Measurements from ENCODE around the gene MACIR. TPM values are rescaled to one million over a fixed set of nuclear protein-coding genes. Genes with fewer than 3 reads are reported as not detected.

Gene MACIR
- total RNA-seq, 4 donors from 2014 or later, result 5.7 to 8.2 (median 6.4) TPM

- TF ChIP-seq POLR2A (IDR thresholded peaks at IDR 0.05), result no peak
- TF ChIP-seq, protein P1, sequence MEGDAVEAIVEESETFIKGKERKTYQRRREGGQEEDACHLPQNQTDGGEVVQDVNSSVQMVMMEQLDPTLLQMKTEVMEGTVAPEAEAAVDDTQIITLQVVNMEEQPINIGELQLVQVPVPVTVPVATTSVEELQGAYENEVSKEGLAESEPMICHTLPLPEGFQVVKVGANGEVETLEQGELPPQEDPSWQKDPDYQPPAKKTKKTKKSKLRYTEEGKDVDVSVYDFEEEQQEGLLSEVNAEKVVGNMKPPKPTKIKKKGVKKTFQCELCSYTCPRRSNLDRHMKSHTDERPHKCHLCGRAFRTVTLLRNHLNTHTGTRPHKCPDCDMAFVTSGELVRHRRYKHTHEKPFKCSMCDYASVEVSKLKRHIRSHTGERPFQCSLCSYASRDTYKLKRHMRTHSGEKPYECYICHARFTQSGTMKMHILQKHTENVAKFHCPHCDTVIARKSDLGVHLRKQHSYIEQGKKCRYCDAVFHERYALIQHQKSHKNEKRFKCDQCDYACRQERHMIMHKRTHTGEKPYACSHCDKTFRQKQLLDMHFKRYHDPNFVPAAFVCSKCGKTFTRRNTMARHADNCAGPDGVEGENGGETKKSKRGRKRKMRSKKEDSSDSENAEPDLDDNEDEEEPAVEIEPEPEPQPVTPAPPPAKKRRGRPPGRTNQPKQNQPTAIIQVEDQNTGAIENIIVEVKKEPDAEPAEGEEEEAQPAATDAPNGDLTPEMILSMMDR (IDR thresholded peaks at IDR 0.05), result no peak
- intact Hi-C loops (cut with DNase I; ENCODE audit: low total_unique reads), result no loop called here
- no peak for DNase-seq (ENCODE audit: low spot score in 2 of 2)
- 78 to 84% methylated on average over 5 of the region's 5 CpGs for WGBS, 2 donors
- no peak overlapping the region for H3K4me3 ChIP-seq (ENCODE audit: low read depth, poor library complexity, severe bottlenecking)
Measured at GRCh38 chr5:103224894-103225246, 33.7 kb upstream of the MACIR start.

DNA sequence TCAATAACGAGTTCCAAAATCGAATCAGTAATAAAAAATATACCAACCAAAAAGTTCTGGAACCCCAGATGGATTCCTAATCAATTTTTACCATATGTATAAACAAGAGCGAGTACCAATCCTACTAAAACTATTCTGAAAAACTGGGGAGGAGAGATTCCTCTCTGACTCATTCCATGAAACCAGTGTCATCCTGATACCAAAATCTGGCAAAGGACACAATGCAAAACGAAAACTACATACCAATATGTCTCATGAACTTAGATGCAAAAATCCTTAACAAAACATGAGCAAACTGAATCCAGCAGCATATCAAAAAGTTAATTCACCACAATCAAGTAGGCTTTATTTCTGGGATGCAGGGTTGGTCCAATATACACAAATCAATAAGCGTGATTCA is 30.5 kb upstream of the MACIR start:
- H3K4me3 ChIP-seq (ENCODE audit: low read depth, poor library complexity, severe bottlenecking), result no peak overlapping the region
- 80 to 83% methylated on average over 5 of the region's 5 CpGs for WGBS, 2 donors
- TF ChIP-seq, protein P1 (IDR thresholded peaks at IDR 0.05), result no peak
- intact Hi-C loops (cut with DNase I; ENCODE audit: low total_unique reads), result no loop called here
- DNase-seq (ENCODE audit: low spot score in 2 of 2), result no peak

- DNase-seq (ENCODE audit: low spot score in 2 of 2), result no peak
- TF ChIP-seq, protein P1 (IDR thresholded peaks at IDR 0.05), result no peak
- TF ChIP-seq POLR2A (IDR thresholded peaks at IDR 0.05), result no peak
- intact Hi-C loops (cut with DNase I; ENCODE audit: low total_unique reads), result no loop called here
- 83 to 85% methylated on average over 1 of the region's 1 CpG for WGBS, 2 donors
- H3K4me3 ChIP-seq (ENCODE audit: low read depth, poor library complexity, severe bottlenecking), result no peak overlapping the region
Measured at GRCh38 chr5:103228588-103228987, 30.0 kb upstream of the MACIR start.

DNA sequence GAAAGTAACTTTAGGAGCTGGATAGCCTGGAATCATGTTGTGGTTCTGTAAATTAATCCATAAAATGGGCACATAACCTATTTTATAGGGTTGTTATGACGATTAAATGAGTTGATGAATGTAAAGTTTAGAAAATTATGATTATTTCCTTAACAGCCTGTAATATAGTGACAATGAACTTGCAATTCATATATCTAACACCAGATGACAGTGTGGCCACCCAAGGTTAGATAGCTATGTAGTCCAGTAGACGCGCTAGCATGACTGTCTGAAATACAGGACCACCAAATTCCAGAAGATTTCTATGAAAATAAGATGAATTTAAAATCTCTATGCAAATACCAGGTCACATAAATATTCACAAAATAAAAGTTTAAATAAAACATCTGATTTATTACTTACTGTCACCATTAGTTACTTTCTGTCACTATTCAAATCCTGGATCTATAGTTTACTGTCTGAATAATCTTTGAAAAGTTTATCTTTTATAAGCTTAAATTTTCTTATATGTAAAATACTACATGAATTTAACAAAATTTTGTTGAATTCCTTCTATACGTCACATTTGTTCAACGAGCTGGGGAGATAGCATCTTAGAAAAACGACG is 26.1 kb upstream of the MACIR start:
- WGBS, 2 donors, result 84% methylated on average over 7 of the region's 7 CpGs
- no peak for DNase-seq (ENCODE audit: low spot score in 2 of 2)
- intact Hi-C loops (cut with DNase I; ENCODE audit: low total_unique reads), result no loop called here
- H3K4me3 ChIP-seq (ENCODE audit: low read depth, poor library complexity, severe bottlenecking), result no peak overlapping the region
- no peak for TF ChIP-seq POLR2A (IDR thresholded peaks at IDR 0.05)

DNA sequence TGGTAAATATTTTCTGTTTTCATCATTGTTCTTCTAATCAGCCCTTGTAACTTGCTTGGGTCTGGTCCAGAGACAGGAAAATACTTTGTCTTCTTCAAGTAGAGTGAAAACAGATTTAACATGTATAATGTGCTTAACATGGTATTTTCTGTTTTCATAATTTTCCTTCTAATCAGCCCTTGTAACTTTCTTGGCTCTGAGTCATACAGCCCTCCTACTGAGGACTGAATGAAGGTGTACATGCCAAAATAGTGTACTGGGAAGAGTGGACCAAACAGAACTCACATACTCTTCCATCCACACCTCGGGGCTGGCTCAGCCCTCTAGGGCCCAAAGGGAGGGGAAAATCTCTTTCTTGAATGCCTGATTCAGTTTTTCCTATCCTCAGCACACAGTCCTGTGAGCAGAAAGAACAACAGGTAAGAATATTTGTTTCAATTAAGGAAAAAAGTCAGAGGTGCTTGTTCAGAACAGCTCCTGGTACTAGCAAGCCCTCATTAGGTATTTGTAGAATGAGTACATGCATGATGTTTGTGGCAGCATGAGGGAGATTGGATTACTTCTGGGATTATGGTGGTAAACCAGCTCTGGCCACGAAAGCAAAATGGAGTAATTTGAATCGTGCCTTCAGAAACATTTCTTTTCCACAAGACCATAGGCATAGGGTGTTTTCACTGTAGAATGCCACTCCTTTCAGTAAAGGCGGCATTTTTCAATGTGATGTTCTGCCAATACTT is 24.2 kb upstream of the MACIR start:
- no peak for DNase-seq (ENCODE audit: low spot score in 2 of 2)
- TF ChIP-seq, protein P1 (IDR thresholded peaks at IDR 0.05), result no peak
- no peak for TF ChIP-seq POLR2A (IDR thresholded peaks at IDR 0.05)
- no peak overlapping the region for H3K4me3 ChIP-seq (ENCODE audit: low read depth, poor library complexity, severe bottlenecking)
- WGBS, 2 donors, result 80 to 88% methylated on average over 4 of the region's 4 CpGs
- intact Hi-C loops (cut with DNase I; ENCODE audit: low total_unique reads), result no loop called here

GRCh38 chr5:103235891-103236290 is 22.7 kb upstream of the MACIR start:
- intact Hi-C loops (cut with DNase I; ENCODE audit: low total_unique reads), result no loop called here
- 37 to 46% methylated on average over 1 of the region's 1 CpG for WGBS, 2 donors
- DNase-seq (ENCODE audit: low spot score in 2 of 2), result no peak
- no peak overlapping the region for H3K4me3 ChIP-seq (ENCODE audit: low read depth, poor library complexity, severe bottlenecking)
- TF ChIP-seq POLR2A (IDR thresholded peaks at IDR 0.05), result no peak
- TF ChIP-seq, protein P1 (IDR thresholded peaks at IDR 0.05), result no peak
